ENCODE data around the gene SHISA6. TPM values are rescaled to one million over a fixed set of nuclear protein-coding genes. Genes with fewer than 3 reads are reported as not detected.

SHISA6 gene
- polyA plus RNA-seq, 1 of the 3 experiments (the other 2 are of a cell fraction), result not detected

- WGBS (ENCODE audit: low lambda C conversion rate), result 27% methylated on average over 4 of the region's 4 CpGs
- POLR2A ChIA-PET, result interaction anchor here (0.5 kb wide), 1 partner anchor 924 kb away, joined by 3 read pairs; no protein-coding TSS in a partner anchor
- Histone ChIP-seq H3K36me3 (replicated peaks in 1 of 2; ENCODE audit: control insufficient read depth in 1 of 2, insufficient read depth in 2 of 2, low read length in 1 of 2) (no peaks in the 10 kb centered on the region), H3K9ac (no peak overlapping the region), H3K4me3 (ENCODE audit: low read depth in 2 of 2, low read length in 1 of 2) (no peak overlapping the region), H2AFZ (ENCODE audit: low read depth) (no peak overlapping the region), H3K9me2 (no peaks in the 10 kb centered on the region), H3K9me3 (no peaks in the 10 kb centered on the region), H3K4me2 (no peak overlapping the region), H3F3A (replicated peaks; ENCODE audit: insufficient read depth) (no peaks in the 10 kb centered on the region), H3K27ac (ENCODE audit: low read depth in 2 of 2, low read length in 1 of 2) (no peak overlapping the region), H3K4me1 (ENCODE audit: control insufficient read depth in 1 of 2, insufficient read depth in 2 of 2, low read depth in 1 of 2, low read length in 1 of 2) (no peaks in the 10 kb centered on the region; a peak in 2 of 4 replicates), H4K20me1 (ENCODE audit: insufficient read depth) (no peaks in the 10 kb centered on the region), H3K79me2 (ENCODE audit: insufficient read depth) (no peaks in the 10 kb centered on the region), H3K27me3 (ENCODE audit: insufficient read depth) (no peaks in the 10 kb centered on the region)
- DNase-seq, result no peak
- CTCF ChIA-PET, result no interaction called here
- TF ChIP-seq REST (IDR thresholded peaks at IDR 0.05; ENCODE audit: low read depth, low read length) (no peak), YY1 (IDR thresholded peaks at IDR 0.05; ENCODE audit: low read depth) (no peak), NFIC (IDR thresholded peaks at IDR 0.05; ENCODE audit: borderline replicate concordance) (no peak), TEAD4 (IDR thresholded peaks at IDR 0.05; ENCODE audit: borderline replicate concordance, insufficient read depth) (no peak), JUND (IDR thresholded peaks at IDR 0.05) (no peak), RCOR1 (IDR thresholded peaks at IDR 0.05; ENCODE audit: low read length) (no peak), EZH2phosphoT487 (IDR thresholded peaks at IDR 0.05; ENCODE audit: borderline replicate concordance, low read depth) (no peak), CTCF (IDR thresholded peaks at IDR 0.05) (no peak), ELF1 (IDR thresholded peaks at IDR 0.05) (no peak)
Measured at GRCh38 chr17:11238705-11239104, 2.3 kb upstream of the SHISA6 start.

GRCh38 chr17:11239379-11239970 is 1.5 kb upstream of the SHISA6 start:
- ChIA-PET POLR2A (interaction anchor here (0.5 kb wide), 1 partner anchor 925 kb away, joined by 3 read pairs; no protein-coding TSS in a partner anchor), CTCF (interaction anchor here (0.7 kb wide), 1 partner anchor 12 kb away, joined by 3 read pairs; no protein-coding TSS in a partner anchor)
- Histone ChIP-seq H4K20me1 (ENCODE audit: insufficient read depth) (no peaks in the 10 kb centered on the region), H3K36me3 (replicated peaks in 1 of 2; ENCODE audit: control insufficient read depth in 1 of 2, insufficient read depth in 2 of 2, low read length in 1 of 2) (no peaks in the 10 kb centered on the region), H3F3A (replicated peaks; ENCODE audit: insufficient read depth) (no peaks in the 10 kb centered on the region), H3K27ac (ENCODE audit: low read depth in 2 of 2, low read length in 1 of 2) (no peak overlapping the region), H3K4me2 (no peak overlapping the region), H3K79me2 (ENCODE audit: insufficient read depth) (no peaks in the 10 kb centered on the region), H3K4me3 (ENCODE audit: low read depth in 2 of 2, low read length in 1 of 2) (no peak overlapping the region), H3K9me3 (no peaks in the 10 kb centered on the region), H3K4me1 (ENCODE audit: control insufficient read depth in 1 of 2, insufficient read depth in 2 of 2, low read depth in 1 of 2, low read length in 1 of 2) (no peaks in the 10 kb centered on the region; a peak in 2 of 4 replicates), H3K9me2 (no peaks in the 10 kb centered on the region), H3K27me3 (ENCODE audit: insufficient read depth) (no peaks in the 10 kb centered on the region), H2AFZ (ENCODE audit: low read depth) (no peak overlapping the region), H3K9ac (no peak overlapping the region)
- no peak for TF ChIP-seq RXRA (IDR thresholded peaks at IDR 0.05; ENCODE audit: borderline replicate concordance, low read depth)
- TF ChIP-seq MXI1 (IDR thresholded peaks at IDR 0.05; ENCODE audit: low read depth, low read length), result no peak
- TF ChIP-seq CHD2 (IDR thresholded peaks at IDR 0.05; ENCODE audit: low read length, partially characterized antibody), result no peak
- DNase-seq, result no peak
- 38% methylated on average over 16 of the region's 16 CpGs for WGBS (ENCODE audit: low lambda C conversion rate)

All from SK-N-SH (cell line).